Peyer's patch (tissue), 4 donors: ENCODE measurements around the gene SLC35F6.

Source experiments
- POLR2A ChIP-seq, 2 donors: fragments of 450-650 bp; IDR thresholded peaks; one replicate each; pipeline ENCODE4 v1.5.1; 2017; ENCODE audit warnings: antibody characterized with exemption in 2 of 2, mild to moderate bottlenecking in 2 of 2, moderate library complexity in 2 of 2
- TF ChIP-seq, protein P1 (sequence below), 6 experiments: fragments of 450-650 bp in 4 of 6; fragments of 200-600 bp in 2 of 6; sonication (generic) in 1 of 6; IDR thresholded peaks; one replicate each; pipeline ENCODE4 v1.5.1; 2017 to 2019; ENCODE audit warnings: antibody characterized with exemption in 6 of 6, mild to moderate bottlenecking in 3 of 6, moderate library complexity in 1 of 6

DNA sequence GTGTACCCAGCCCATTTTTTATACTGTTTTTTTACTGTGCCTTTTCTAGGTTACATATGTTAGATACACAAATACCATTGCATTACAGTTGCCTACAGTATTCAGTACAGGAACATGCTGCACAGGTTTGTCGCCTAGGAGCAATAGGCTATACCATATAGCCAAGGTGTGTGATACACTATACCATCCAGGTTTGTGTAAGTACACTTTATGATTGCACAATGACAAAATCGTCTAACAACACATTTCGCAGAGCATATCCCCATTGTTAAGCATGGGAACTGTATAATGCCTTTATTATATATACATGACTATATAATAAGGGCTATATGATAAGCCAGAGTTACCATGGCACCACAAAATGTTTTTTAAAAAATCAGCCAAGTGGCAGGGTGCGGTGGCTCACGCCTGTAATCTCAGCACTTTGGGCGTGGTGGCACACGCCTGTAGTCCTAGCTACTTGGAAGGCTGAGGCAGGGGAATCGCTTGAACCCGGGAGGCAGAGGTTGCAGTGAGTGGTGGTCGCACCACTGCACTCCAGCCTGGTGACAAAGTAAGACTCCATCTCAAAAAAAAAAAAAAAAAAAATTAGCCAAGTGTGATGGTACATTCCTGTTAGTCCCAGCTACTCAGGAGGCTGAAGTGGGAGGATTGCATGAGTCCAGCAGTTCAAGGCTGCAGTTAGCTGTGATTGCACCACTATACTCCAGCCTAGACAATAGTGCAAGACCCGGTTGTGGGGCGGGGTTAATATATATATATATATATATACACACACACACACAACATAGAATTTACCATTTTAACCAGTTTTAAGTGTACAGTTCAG lies 19.0 kb downstream of the SLC35F6 start:
- TF ChIP-seq POLR2A (IDR thresholded peaks at IDR 0.05) = no peak
- TF ChIP-seq, protein P1, sequence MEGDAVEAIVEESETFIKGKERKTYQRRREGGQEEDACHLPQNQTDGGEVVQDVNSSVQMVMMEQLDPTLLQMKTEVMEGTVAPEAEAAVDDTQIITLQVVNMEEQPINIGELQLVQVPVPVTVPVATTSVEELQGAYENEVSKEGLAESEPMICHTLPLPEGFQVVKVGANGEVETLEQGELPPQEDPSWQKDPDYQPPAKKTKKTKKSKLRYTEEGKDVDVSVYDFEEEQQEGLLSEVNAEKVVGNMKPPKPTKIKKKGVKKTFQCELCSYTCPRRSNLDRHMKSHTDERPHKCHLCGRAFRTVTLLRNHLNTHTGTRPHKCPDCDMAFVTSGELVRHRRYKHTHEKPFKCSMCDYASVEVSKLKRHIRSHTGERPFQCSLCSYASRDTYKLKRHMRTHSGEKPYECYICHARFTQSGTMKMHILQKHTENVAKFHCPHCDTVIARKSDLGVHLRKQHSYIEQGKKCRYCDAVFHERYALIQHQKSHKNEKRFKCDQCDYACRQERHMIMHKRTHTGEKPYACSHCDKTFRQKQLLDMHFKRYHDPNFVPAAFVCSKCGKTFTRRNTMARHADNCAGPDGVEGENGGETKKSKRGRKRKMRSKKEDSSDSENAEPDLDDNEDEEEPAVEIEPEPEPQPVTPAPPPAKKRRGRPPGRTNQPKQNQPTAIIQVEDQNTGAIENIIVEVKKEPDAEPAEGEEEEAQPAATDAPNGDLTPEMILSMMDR (IDR thresholded peaks at IDR 0.05) = no peak
